Mammary microvascular endothelial cell (primary cell): ENCODE results near the gene SEMA3E. TPM values are rescaled to one million over a fixed set of nuclear protein-coding genes. Genes with fewer than 3 reads are reported as not detected.

ENCODE experiments used
- total RNA-seq: library from RNA; depleted of rRNA; stranded (reverse); fragments of >200 nt; gene quantifications from 2 replicates; pipeline ENCODE4 v1.2.3, GENCODE V29; 2015

The SEMA3E gene
- total RNA-seq: 0.27 and 0.69 TPM in 2 replicates

DNA sequence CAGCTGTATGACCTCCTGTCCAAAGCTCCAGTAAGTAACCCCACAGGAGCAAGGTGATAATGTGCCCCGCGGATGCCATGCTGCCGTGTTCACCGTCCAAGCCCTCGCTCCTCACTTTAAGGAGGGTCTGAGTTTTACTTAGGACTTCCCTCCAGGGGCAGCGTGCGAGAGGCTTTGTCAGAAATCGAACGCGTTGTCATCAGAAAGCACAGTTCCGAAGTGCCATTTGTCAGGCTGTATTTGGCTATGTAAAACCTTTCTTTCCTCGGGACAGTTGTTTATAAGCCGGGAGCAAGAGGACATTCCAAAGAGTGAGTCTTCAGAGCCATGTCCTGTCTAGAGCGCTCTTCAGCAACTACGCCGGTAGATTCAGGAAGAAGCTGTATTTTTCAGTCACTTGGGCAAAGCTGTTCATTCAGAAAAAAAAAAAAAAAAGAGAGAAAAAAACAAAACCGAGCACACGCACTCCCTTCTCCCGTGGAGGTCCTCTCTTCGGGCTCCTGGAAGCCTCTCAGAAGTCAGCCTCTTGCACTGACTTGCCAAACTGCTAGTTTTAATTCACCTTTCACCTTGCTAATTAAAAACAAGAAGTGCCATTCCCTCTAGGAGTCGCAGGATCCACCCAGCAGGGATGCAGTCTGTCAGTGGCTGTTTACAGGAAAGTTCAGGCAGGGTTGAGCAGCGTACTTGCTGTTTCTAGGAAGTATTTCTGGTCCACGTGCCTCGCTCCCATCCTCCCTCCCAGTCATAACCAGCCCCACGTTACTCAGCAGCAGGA, at the start of gene SEMA3E:
SEMA3E (minus strand) TSS at position 676 of the 778 bp plus-strand sequence.

